ENCODE results near the gene FAM20C. TPM values are rescaled to one million over a fixed set of nuclear protein-coding genes. Genes with fewer than 3 reads are reported as not detected.

The FAM20C gene
- total RNA-seq, 1 experiment from 2014 or later, result 62.4 TPM

- H3K9me3 ChIP-seq (ENCODE audit: control insufficient read depth, insufficient read depth, low read depth, low read length), result no peaks in the 10 kb centered on the region
- ChIA-PET CTCF (no interaction called here), POLR2A (no interaction called here)
- no peaks in the 10 kb centered on the region for H3K4me1 ChIP-seq (ENCODE audit: control insufficient read depth, insufficient read depth, low read length)
- H3K27me3 ChIP-seq (ENCODE audit: control insufficient read depth, insufficient read depth, low read length), result no peaks in the 10 kb centered on the region
- H3K27ac ChIP-seq (ENCODE audit: low read length), result no peak overlapping the region
- no TSS peak for BruUV-seq (replicated peaks)
- intact Hi-C loops (cut with micrococcal nuclease; ENCODE audit: unreplicated experiment), result no loop called here
- in situ Hi-C loops (cut with HindIII; ENCODE audit: low pct_unique_long_range_greater_than_20kb, low sequenced_read_pairs), result no loop called here
- no peaks in the 10 kb centered on the region for H3K36me3 ChIP-seq (ENCODE audit: control insufficient read depth, insufficient read depth, low read length)
- no peak for ATAC-seq
- TF ChIP-seq TCF7L2 (IDR thresholded peaks at IDR 0.05; ENCODE audit: low read depth, low read length), result no peak
- TF ChIP-seq, protein P1, sequence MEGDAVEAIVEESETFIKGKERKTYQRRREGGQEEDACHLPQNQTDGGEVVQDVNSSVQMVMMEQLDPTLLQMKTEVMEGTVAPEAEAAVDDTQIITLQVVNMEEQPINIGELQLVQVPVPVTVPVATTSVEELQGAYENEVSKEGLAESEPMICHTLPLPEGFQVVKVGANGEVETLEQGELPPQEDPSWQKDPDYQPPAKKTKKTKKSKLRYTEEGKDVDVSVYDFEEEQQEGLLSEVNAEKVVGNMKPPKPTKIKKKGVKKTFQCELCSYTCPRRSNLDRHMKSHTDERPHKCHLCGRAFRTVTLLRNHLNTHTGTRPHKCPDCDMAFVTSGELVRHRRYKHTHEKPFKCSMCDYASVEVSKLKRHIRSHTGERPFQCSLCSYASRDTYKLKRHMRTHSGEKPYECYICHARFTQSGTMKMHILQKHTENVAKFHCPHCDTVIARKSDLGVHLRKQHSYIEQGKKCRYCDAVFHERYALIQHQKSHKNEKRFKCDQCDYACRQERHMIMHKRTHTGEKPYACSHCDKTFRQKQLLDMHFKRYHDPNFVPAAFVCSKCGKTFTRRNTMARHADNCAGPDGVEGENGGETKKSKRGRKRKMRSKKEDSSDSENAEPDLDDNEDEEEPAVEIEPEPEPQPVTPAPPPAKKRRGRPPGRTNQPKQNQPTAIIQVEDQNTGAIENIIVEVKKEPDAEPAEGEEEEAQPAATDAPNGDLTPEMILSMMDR (IDR thresholded peaks at IDR 0.05), result no peak
- TF ChIP-seq SIN3A (IDR thresholded peaks at IDR 0.05; ENCODE audit: borderline replicate concordance, insufficient read depth, low read depth, low read length), result no peak
- TF ChIP-seq POLR2AphosphoS5 (IDR thresholded peaks at IDR 0.05; ENCODE audit: low read depth, low read length), result no peak
- no peak for TF ChIP-seq REST (IDR thresholded peaks at IDR 0.05; ENCODE audit: insufficient read depth in 1 of 2, low read depth in 2 of 2, low read length in 1 of 2)
- DNase-seq (ENCODE audit: low read depth, low spot score), result no peak
- H3K4me3 ChIP-seq (ENCODE audit: low read depth in 2 of 2, low read length in 2 of 2), result no peak overlapping the region
Measured at GRCh38 chr7:248732-249435, 56.5 kb downstream of the FAM20C start.

DNA sequence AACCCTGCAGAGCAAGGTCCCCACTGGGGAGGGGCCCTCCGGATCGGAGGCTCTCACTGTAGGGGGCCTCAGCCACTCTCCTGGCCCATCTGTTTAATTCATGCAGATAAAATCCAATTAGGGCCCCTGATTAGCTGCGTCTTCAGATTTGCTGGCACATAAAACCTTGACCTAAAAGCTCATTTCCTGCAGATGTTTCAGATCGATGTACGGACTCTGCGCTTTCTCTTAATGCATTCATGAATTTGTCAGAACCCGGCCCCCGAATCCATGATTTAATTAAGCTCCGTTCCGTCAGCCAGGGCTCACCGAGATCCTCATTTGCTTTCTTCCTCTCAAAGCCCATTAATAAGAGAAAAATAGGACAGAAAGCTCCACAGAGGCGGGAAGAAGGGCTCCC, 57.6 kb downstream of the FAM20C start:
- in situ Hi-C loops (cut with HindIII; ENCODE audit: low pct_unique_long_range_greater_than_20kb, low sequenced_read_pairs), result no loop called here
- BruUV-seq (replicated peaks), result no TSS peak
- ATAC-seq, result no peak
- Histone ChIP-seq H3K4me3 (ENCODE audit: low read depth in 2 of 2, low read length in 2 of 2) (no peak overlapping the region), H3K4me1 (ENCODE audit: control insufficient read depth, insufficient read depth, low read length) (no peaks in the 10 kb centered on the region), H3K27me3 (ENCODE audit: control insufficient read depth, insufficient read depth, low read length) (no peaks in the 10 kb centered on the region), H3K27ac (ENCODE audit: low read length) (no peak overlapping the region), H3K36me3 (ENCODE audit: control insufficient read depth, insufficient read depth, low read length) (no peaks in the 10 kb centered on the region), H3K9me3 (ENCODE audit: control insufficient read depth, insufficient read depth, low read depth, low read length) (no peaks in the 10 kb centered on the region)
- ChIA-PET CTCF (no interaction called here), POLR2A (no interaction called here)
- no peak for DNase-seq (ENCODE audit: low read depth, low spot score)
- TF ChIP-seq REST (IDR thresholded peaks at IDR 0.05; ENCODE audit: insufficient read depth in 1 of 2, low read depth in 2 of 2, low read length in 1 of 2) (no peak), POLR2AphosphoS5 (IDR thresholded peaks at IDR 0.05; ENCODE audit: low read depth, low read length) (no peak), TCF7L2 (IDR thresholded peaks at IDR 0.05; ENCODE audit: low read depth, low read length) (no peak), SIN3A (IDR thresholded peaks at IDR 0.05; ENCODE audit: borderline replicate concordance, insufficient read depth, low read depth, low read length) (no peak)
- TF ChIP-seq, protein P1 (IDR thresholded peaks at IDR 0.05), result no peak
- intact Hi-C loops (cut with micrococcal nuclease; ENCODE audit: unreplicated experiment), result no loop called here

All from Panc1 (cell line).